ENCODE results near the gene SOX6.

SOX6 gene

DNA sequence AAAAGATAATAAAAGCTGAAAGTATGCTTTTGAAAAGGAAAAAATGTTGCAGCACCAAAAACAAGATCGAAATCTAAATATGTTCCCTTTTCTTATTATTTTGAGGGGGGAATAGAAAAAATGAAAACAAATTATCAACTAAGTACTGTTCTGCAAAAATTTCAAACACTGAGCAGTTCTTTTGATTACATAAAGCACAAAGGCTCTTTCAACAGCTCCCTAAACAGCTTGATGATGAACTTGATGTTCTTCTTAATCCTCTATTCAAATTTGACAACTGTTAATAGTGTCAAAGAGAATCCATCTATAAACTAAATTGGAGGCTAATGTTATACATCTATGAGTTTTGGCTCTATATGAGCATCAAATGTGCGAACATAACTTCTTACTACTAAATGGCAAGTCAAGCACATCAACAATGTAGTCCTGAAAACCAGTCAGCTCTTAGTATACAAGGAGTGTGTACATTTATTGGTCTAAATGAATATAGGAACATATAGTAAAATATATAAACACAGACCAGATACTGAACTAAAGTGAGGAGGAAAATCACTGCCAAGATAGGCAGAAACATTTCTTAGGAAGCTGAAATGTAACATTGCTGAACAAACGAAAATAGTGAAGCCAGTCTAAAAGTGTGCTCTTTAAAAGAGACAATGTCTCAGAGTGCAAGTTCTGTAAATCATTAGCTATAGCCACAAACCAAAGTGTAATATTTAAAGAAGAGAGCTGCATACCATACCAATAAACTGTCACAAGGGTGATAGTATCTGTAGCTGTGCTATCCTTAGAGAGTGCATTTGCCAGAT is 94.3 kb downstream of the SOX6 start:
- DNase-seq, result no peak
- Histone ChIP-seq H3K4me3 (no peak overlapping the region), H3K36me3 (no peaks in the 10 kb centered on the region), H3K9me3 (no peaks in the 10 kb centered on the region), H3K27me3 (no peaks in the 10 kb centered on the region), H3K4me1 (peaks cover 0 to 5% (median 0%) of the 10 kb centered on the region in 4 donors), H3K27ac (no peak overlapping the region)
- intact Hi-C loops (cut with DNase I; ENCODE audit: low total_unique reads), result no loop called here
- TF ChIP-seq, protein P1, sequence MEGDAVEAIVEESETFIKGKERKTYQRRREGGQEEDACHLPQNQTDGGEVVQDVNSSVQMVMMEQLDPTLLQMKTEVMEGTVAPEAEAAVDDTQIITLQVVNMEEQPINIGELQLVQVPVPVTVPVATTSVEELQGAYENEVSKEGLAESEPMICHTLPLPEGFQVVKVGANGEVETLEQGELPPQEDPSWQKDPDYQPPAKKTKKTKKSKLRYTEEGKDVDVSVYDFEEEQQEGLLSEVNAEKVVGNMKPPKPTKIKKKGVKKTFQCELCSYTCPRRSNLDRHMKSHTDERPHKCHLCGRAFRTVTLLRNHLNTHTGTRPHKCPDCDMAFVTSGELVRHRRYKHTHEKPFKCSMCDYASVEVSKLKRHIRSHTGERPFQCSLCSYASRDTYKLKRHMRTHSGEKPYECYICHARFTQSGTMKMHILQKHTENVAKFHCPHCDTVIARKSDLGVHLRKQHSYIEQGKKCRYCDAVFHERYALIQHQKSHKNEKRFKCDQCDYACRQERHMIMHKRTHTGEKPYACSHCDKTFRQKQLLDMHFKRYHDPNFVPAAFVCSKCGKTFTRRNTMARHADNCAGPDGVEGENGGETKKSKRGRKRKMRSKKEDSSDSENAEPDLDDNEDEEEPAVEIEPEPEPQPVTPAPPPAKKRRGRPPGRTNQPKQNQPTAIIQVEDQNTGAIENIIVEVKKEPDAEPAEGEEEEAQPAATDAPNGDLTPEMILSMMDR (IDR thresholded peaks at IDR 0.05), result no peak

DNA sequence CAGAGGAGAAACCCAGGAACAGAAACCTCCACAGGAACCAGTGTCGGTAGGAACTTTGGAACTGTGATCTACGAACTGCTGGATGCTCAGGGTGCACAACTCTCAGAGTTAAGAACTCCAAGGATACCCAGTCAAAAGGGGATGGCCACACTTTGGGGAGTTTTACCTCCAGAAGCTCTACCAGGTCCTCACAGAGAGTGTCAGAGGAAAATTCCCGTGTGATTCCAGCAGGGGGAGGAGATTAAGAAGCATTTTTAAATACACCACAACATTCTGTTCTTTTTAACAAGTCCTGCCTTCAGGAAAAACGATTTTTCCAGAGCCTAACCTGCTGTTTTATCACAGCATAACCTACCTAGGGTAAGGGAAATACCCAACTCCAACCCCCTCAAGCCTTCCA is 104.0 kb downstream of the SOX6 start:
- Histone ChIP-seq H3K9me3 (no peaks in the 10 kb centered on the region), H3K4me3 (no peak overlapping the region), H3K27me3 (no peaks in the 10 kb centered on the region), H3K36me3 (no peaks in the 10 kb centered on the region), H3K4me1 (no peaks in the 10 kb centered on the region), H3K27ac (no peak overlapping the region)
- intact Hi-C loops (cut with DNase I; ENCODE audit: low total_unique reads), result no loop called here
- TF ChIP-seq, protein P1 (IDR thresholded peaks at IDR 0.05), result peak; percentile 10 to 21
- no peak for DNase-seq

DNA sequence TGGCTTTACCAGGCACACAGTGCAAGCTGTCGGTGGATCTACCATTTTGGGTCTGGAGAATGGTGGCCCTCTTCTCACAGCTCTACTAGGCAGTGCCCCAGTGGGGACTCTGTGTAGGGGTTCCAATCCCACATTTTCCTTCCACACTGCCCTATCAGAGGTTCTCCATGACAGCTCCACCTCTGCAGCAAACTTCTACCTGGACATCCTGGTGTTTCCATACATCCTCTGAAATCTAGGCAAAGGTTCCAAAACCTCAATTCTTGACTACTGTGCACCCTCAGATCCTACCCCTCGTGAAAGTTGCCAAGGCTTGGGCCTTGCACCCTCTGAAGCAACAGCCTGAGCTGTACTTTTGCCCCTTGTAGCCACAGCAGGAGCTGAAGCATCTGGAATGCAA is 108.1 kb downstream of the SOX6 start:
- H3K9me3 ChIP-seq, result no peaks in the 10 kb centered on the region
- no peak overlapping the region for H3K27ac ChIP-seq
- H3K4me1 ChIP-seq, result no peaks in the 10 kb centered on the region
- H3K36me3 ChIP-seq, result peaks cover 0 to 10% (median 0%) of the 10 kb centered on the region in 3 donors
- H3K27me3 ChIP-seq, result no peaks in the 10 kb centered on the region
- H3K4me3 ChIP-seq, result no peak overlapping the region
- DNase-seq, result no peak
- TF ChIP-seq, protein P1 (IDR thresholded peaks at IDR 0.05), result no peak
- intact Hi-C loops (cut with DNase I; ENCODE audit: low total_unique reads), result no loop called here

DNA sequence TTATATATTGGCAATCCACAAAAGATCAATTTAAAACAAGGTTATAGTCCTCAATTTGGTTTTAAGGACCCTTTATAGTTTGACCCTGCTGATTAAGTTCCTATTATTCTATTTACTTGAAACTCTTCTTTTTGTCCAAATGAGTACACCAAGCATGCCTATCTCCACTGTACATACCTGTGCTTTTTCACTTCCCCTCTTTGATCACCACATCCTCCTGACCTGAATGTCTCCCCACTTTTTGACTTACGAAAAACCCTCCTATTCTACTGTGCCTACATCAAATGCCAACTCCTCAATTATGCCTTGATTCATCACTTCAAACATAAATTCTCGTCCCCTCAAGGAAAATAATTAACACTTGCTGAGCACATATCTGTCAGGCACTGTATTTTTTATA is 113.5 kb downstream of the SOX6 start:
- Histone ChIP-seq H3K27me3 (no peaks in the 10 kb centered on the region), H3K4me3 (no peak overlapping the region), H3K9me3 (no peaks in the 10 kb centered on the region), H3K4me1 (peaks cover 0 to 23% (median 0%) of the 10 kb centered on the region in 4 donors), H3K36me3 (peaks cover 0 to 10% (median 0%) of the 10 kb centered on the region in 3 donors), H3K27ac (no peak overlapping the region)
- TF ChIP-seq, protein P1 (IDR thresholded peaks at IDR 0.05), result no peak
- intact Hi-C loops (cut with DNase I; ENCODE audit: low total_unique reads), result no loop called here
- DNase-seq, result no peak

DNA sequence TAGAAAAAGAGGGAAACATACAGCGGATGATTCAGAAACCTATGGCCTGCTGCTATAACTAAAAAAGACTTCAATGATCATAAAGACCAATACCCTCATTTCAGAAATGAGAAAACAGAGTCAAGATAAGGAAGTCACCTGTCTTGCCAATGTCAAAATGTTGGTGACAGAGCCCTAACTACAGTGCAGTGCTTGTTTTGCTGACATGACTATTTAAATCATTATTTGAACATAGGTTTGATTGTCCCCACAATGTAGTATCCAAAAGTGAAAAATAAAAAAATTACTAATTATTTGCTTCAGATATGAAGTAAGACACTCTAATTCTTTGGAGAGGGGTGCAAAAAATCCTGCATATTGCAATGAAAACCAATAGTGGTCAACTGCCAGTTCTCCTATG is 115.7 kb downstream of the SOX6 start:
- H3K36me3 ChIP-seq, result peaks cover 0 to 6% (median 0%) of the 10 kb centered on the region in 3 donors
- peaks cover 0 to 33% (median 0%) of the 10 kb centered on the region in 4 donors for H3K4me1 ChIP-seq
- no peak overlapping the region for H3K27ac ChIP-seq
- TF ChIP-seq, protein P1 (IDR thresholded peaks at IDR 0.05), result no peak
- no peaks in the 10 kb centered on the region for H3K9me3 ChIP-seq
- no peak for DNase-seq
- intact Hi-C loops (cut with DNase I; ENCODE audit: low total_unique reads), result no loop called here
- no peak overlapping the region for H3K4me3 ChIP-seq
- no peaks in the 10 kb centered on the region for H3K27me3 ChIP-seq

All from tibial artery (tissue), 4 donors.